Measurements from ENCODE around the gene PTPN22. TPM values are rescaled to one million over a fixed set of nuclear protein-coding genes. Genes with fewer than 3 reads are reported as not detected.

Gene PTPN22
- total RNA-seq, 3 donors from 2014 or later (not counting 1 experiment from before 2014, with no cell fraction given), result 98.4 to 122 (median 104) TPM

DNA sequence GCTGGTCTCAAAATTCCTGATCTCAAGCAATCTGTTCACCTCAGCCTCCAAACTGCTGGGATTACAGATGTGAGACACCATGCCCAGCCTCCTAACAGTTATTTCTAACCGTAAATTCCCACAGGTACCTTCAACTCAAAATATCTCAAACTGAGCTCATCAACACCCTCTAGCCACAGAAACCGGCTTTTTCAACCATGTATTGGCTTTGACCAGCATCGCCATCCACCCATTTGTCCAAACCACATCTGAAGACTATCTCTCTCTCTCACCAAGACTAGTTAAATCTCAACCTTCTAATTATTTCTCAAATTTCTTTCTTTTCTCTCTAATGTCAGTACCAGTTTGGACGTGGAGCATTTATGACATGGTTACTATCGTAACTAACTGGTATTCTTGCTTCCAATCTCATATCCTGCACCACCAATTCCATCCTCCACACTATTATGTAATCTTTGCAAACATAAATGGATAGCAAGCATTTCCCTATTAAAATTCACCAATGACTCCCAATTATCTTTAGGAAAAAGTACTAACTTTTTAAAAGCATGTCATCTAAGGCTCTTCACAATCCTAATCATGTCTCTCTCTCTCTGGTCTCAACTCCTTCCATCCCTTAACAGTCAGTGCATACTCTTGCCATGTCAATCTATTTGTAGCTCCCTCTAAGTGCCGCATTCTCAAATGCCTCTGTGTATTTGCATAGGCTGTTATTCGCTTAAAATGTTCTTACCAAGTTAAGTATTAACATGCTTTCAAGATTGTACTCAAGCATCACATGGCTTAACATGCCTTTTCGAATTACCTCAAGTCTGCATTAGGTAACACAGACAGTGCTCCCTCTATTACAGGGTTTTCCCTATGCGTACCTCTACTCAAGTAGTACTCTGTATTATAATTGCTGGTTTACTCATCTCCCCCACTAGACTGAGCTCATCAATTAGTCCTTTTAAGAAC lies 77.4 kb downstream of the PTPN22 start:
- intact Hi-C loops (cut with micrococcal nuclease), result no loop called here
- DNase-seq (no peak), ATAC-seq (no peak)
- Mint-ChIP-seq H3K27ac (peak overlapping the region; percentile 87 to 93), H3K27me3 (ENCODE audit: low read depth in 2 of 2) (no peaks in the 10 kb centered on the region), H3K4me3 (peak overlapping the region; percentile 7), H3K4me1 (peaks cover 42 to 52% of the 10 kb centered on the region in 2 donors), H3K9me3 (no peaks in the 10 kb centered on the region), H3K36me3 (peaks cover 6% of the 10 kb centered on the region)
- no peak for TF ChIP-seq CTCF (IDR thresholded peaks at IDR 0.05)
- peaks cover 13% of the 10 kb centered on the region for H3K4me1 ChIP-seq (ENCODE audit: control insufficient read depth, insufficient read depth, low read length)
- H3K4me3 ChIP-seq (ENCODE audit: low read length), result no peak overlapping the region
- peaks cover 37% of the 10 kb centered on the region for H3K36me3 ChIP-seq (ENCODE audit: control insufficient read depth, insufficient read depth, low read length)
- H3K27me3 ChIP-seq (ENCODE audit: control insufficient read depth, insufficient read depth, low read length), result no peaks in the 10 kb centered on the region
- 78% methylated on average over 9 of the region's 9 CpGs for WGBS (ENCODE audit: insufficient coverage)
- no peaks in the 10 kb centered on the region for H3K9me3 ChIP-seq (ENCODE audit: control insufficient read depth, insufficient read depth, low read length)
- H3K27ac ChIP-seq (ENCODE audit: low read length), result no peak overlapping the region

DNA sequence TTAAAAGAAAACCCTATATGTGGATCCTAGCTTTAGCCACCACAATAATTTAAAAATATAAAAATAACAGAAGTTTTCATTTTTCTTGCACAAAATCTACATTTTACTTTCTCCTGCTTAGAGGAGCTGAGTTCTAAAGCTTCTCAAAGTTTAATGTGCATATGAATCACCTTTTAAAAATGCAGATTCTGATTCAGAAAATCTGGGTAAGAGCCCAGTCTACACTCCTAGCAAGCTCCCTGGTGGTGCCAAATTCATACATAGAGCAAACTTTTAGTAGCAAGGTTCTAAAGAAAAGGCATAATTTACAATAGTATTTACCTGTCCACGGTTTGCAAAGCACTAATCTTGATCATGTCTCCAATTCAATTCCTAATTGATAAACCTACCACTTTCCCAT lies 78.5 kb downstream of the PTPN22 start:
- DNase-seq (no peak), ATAC-seq (no peak)
- H3K27me3 ChIP-seq (ENCODE audit: control insufficient read depth, insufficient read depth, low read length), result no peaks in the 10 kb centered on the region
- no peak for TF ChIP-seq CTCF (IDR thresholded peaks at IDR 0.05)
- H3K4me1 Mint-ChIP-seq, result peaks cover 36 to 52% of the 10 kb centered on the region in 2 donors
- H3K36me3 ChIP-seq (ENCODE audit: control insufficient read depth, insufficient read depth, low read length), result peaks cover 37% of the 10 kb centered on the region
- peak overlapping the region; percentile 87 to 93 for H3K27ac Mint-ChIP-seq
- no peaks in the 10 kb centered on the region for H3K9me3 ChIP-seq (ENCODE audit: control insufficient read depth, insufficient read depth, low read length)
- intact Hi-C loops (cut with micrococcal nuclease), result no loop called here
- no peak overlapping the region for H3K4me3 ChIP-seq (ENCODE audit: low read length)
- WGBS (ENCODE audit: insufficient coverage), result 100% methylated on average over 1 of the region's 1 CpG
- peak overlapping the region; percentile 75 for H3K27ac ChIP-seq (ENCODE audit: low read length)
- H3K27me3 Mint-ChIP-seq (ENCODE audit: low read depth in 2 of 2), result no peaks in the 10 kb centered on the region
- H3K9me3 Mint-ChIP-seq, result no peaks in the 10 kb centered on the region
- peaks cover 6% of the 10 kb centered on the region for H3K36me3 Mint-ChIP-seq
- peaks cover 13% of the 10 kb centered on the region for H3K4me1 ChIP-seq (ENCODE audit: control insufficient read depth, insufficient read depth, low read length)
- no peak overlapping the region for H3K4me3 Mint-ChIP-seq

DNA sequence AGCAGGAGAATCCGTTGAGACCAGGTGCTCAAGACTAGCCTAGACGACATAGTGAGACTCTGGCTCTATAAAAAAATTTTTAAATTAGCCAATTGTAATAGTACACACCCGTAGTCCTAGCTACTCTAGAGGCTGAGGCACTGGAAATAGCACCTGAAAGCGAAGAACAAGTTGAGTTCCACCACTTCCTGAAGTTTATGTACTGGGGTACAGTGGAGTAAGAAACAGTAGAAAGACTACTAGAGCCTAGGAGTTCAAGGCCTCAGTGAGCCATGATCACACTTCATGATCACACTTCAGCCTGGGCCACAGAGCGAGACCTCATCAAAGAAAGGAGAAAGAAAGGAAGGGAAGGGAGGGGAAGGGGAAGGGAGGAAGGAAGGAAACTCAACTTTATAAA lies 79.0 kb downstream of the PTPN22 start:
- H3K9me3 ChIP-seq (ENCODE audit: control insufficient read depth, insufficient read depth, low read length), result no peaks in the 10 kb centered on the region
- Mint-ChIP-seq H3K4me1 (peaks cover 36 to 57% of the 10 kb centered on the region in 2 donors), H3K27ac (peak overlapping the region; percentile 87 to 93), H3K36me3 (peaks cover 6% of the 10 kb centered on the region), H3K4me3 (peak overlapping the region; percentile 75), H3K9me3 (no peaks in the 10 kb centered on the region), H3K27me3 (ENCODE audit: low read depth in 2 of 2) (no peaks in the 10 kb centered on the region)
- intact Hi-C loops (cut with micrococcal nuclease), result no loop called here
- no peaks in the 10 kb centered on the region for H3K27me3 ChIP-seq (ENCODE audit: control insufficient read depth, insufficient read depth, low read length)
- TF ChIP-seq CTCF (IDR thresholded peaks at IDR 0.05), result no peak
- WGBS (ENCODE audit: insufficient coverage), result 36% methylated on average over 4 of the region's 5 CpGs
- ATAC-seq, result peak; percentile 83 to 89 (median 87)
- peak in 1 of 2 donors; percentile 43 for DNase-seq
- H3K36me3 ChIP-seq (ENCODE audit: control insufficient read depth, insufficient read depth, low read length), result peaks cover 34% of the 10 kb centered on the region
- H3K4me1 ChIP-seq (ENCODE audit: control insufficient read depth, insufficient read depth, low read length), result peaks cover 13% of the 10 kb centered on the region
- H3K4me3 ChIP-seq (ENCODE audit: low read length), result no peak overlapping the region
- peak overlapping the region; percentile 75 for H3K27ac ChIP-seq (ENCODE audit: low read length)

All from natural killer cell (primary cell).